ENCODE data around the gene FNBP1.

Gene FNBP1

GRCh38 chr9:129849901-129850300 is 193.1 kb downstream of the FNBP1 start:
- no peak overlapping the region for H3K27ac ChIP-seq
- TF ChIP-seq ZFX (IDR thresholded peaks at IDR 0.05): no peak
- TF ChIP-seq, protein P1, sequence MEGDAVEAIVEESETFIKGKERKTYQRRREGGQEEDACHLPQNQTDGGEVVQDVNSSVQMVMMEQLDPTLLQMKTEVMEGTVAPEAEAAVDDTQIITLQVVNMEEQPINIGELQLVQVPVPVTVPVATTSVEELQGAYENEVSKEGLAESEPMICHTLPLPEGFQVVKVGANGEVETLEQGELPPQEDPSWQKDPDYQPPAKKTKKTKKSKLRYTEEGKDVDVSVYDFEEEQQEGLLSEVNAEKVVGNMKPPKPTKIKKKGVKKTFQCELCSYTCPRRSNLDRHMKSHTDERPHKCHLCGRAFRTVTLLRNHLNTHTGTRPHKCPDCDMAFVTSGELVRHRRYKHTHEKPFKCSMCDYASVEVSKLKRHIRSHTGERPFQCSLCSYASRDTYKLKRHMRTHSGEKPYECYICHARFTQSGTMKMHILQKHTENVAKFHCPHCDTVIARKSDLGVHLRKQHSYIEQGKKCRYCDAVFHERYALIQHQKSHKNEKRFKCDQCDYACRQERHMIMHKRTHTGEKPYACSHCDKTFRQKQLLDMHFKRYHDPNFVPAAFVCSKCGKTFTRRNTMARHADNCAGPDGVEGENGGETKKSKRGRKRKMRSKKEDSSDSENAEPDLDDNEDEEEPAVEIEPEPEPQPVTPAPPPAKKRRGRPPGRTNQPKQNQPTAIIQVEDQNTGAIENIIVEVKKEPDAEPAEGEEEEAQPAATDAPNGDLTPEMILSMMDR (conservative IDR thresholded peaks at IDR 0.05): no peak

GRCh38 chr9:129848712-129849441 is 194.1 kb downstream of the FNBP1 start:
- H3K27ac ChIP-seq: no peak overlapping the region

DNA sequence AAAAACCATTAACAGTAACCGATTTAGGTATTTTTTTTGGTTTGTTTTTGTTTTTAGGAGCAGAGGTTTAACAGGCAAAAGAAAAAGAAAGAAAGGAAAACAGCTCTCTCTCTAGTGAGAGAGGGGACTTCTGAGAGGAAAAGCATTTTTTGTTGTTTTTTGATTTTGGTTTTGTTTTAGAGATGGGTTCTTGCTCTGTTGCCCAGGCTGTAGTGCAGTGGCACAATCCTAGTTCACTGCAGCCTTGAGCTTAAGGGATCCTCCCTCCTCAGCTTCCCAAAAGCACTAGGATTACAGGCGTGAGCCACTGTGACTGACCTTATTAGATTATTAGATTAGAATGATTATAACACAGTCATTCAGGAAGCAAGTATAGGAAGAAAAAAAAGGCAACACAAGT is 197.6 kb downstream of the FNBP1 start:
- TF ChIP-seq ZFX (IDR thresholded peaks at IDR 0.05): no peak
- TF ChIP-seq, protein P1 (conservative IDR thresholded peaks at IDR 0.05): no peak

More at GRCh38 chr9:129848712-129849441, 194.1 kb downstream of the FNBP1 start:
- no peak for TF ChIP-seq ZFX (IDR thresholded peaks at IDR 0.05)
- TF ChIP-seq, protein P1 (conservative IDR thresholded peaks at IDR 0.05): no peak

DNA sequence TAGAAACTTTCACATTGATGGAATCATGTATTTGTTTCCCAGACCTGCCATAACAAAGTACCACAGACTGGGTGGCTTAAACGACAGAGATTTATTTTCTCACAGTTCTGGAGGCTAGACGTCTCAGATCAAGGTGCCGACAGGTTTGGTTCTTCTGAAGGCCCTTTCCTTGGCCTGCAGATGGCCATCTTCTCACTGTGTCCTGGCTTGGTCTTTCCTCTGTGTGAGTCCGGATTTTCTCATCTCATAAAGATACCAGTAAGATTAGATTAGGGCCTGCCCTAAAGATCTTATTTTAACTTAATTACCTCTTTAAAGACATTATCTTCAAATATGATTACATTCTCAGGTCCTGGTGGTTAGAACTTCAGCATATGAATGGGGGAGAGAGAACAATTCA is 201.9 kb downstream of the FNBP1 start:
- no peak for TF ChIP-seq ZFX (IDR thresholded peaks at IDR 0.05)
- TF ChIP-seq, protein P1 (conservative IDR thresholded peaks at IDR 0.05): no peak
- H3K27ac ChIP-seq: no peak overlapping the region

More for the DNA sequence above, 197.6 kb downstream of the FNBP1 start:
- H3K27ac ChIP-seq: no peak overlapping the region

- H3K27ac ChIP-seq: no peak overlapping the region
- TF ChIP-seq, protein P1 (conservative IDR thresholded peaks at IDR 0.05): no peak
- no peak for TF ChIP-seq ZFX (IDR thresholded peaks at IDR 0.05)
Measured at GRCh38 chr9:129840034-129840433, 203.0 kb downstream of the FNBP1 start.

- TF ChIP-seq, protein P1 (conservative IDR thresholded peaks at IDR 0.05): no peak
- no peak for TF ChIP-seq ZFX (IDR thresholded peaks at IDR 0.05)
- H3K27ac ChIP-seq: no peak overlapping the region
Measured at GRCh38 chr9:129839324-129840023, 203.5 kb downstream of the FNBP1 start.

DNA sequence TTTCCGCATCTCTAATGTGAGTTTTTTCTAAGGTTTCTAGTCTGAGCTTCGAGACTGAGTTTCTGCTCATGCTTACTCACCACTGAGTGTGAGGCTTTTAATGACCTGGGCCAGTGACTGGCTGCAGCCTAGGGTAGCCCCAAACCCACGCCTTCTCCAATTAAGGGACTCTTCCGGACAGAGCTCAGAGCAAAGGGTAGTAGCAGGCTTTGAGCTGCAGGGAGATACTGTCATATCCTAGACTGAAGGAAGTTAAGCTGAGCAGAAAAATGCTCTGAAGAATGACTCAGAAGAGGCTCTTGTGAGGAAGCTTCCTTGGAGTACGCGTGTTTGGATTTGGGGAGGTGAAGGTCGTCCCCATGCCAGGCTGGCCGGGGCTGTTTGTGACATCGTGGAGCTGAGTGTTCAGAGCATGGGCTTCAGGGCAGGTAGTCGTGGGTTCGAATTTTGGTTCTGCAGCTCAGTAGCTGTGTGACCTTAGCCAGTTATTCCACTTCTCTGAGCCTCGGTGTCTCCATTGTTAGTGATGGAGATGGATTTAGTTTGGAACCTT is 204.2 kb downstream of the FNBP1 start:
- TF ChIP-seq, protein P1 (conservative IDR thresholded peaks at IDR 0.05): no peak
- TF ChIP-seq ZFX (IDR thresholded peaks at IDR 0.05): no peak
- no peak overlapping the region for H3K27ac ChIP-seq
